Cardiac fibroblast (primary cell): Measurements from ENCODE around the gene CDNF.
"Not testable (repeated sequence)": the region's sequence is repeated elsewhere in the genome, so short reads cannot be mapped to it uniquely, and the experiment has no call there.

Source experiments
- DNase-seq, 2 donors: peaks; one replicate each; pipeline versions ENCODE4 v3.0.0 to v3.0.0-alpha.2; 2010; ENCODE audit warnings: low read depth in 2 of 2
- H3K4me3 ChIP-seq, 2 donors: replicated peaks in 1 of 2; 1 replicate in 1 of 2; 2 replicates in 1 of 2; pipeline ENCODE4 v1.5.1; 2011; ENCODE audit warnings: low read depth in 2 of 2, low read length in 2 of 2, mild to moderate bottlenecking in 2 of 2, moderate library complexity in 1 of 2
- CTCF ChIP-seq: IDR thresholded peaks from one replicate; pipeline ENCODE4 v1.5.1; 2011; ENCODE audit warnings: low read depth, mild to moderate bottlenecking, low read length, inconsistent platforms

CDNF gene

GRCh38 chr10:14876764-14877163 is 38.9 kb upstream of the CDNF start:
- peak overlapping the region in 1 of 2 donors; percentile 97 for H3K4me3 ChIP-seq
- TF ChIP-seq CTCF: no peak
- peak in 1 of 2 donors; percentile 28 for DNase-seq

- H3K4me3 ChIP-seq: no peak overlapping the region
- DNase-seq: no peak
- TF ChIP-seq CTCF: no peak
Measured at GRCh38 chr10:14875941-14876340, 38.1 kb upstream of the CDNF start.

- TF ChIP-seq CTCF: no peak
- H3K4me3 ChIP-seq: no peak overlapping the region
- DNase-seq: peak; percentile 74 to 75
Measured at GRCh38 chr10:14873090-14873760, 35.4 kb upstream of the CDNF start.

- DNase-seq, H3K4me3 ChIP-seq: not testable (repeated sequence)
Measured at GRCh38 chr10:14864871-14865270, 27.0 kb upstream of the CDNF start.

GRCh38 chr10:14864466-14864865 is 26.6 kb upstream of the CDNF start:
- not testable (repeated sequence) for DNase-seq, H3K4me3 ChIP-seq

- no peak for TF ChIP-seq CTCF
Measured at GRCh38 chr10:14860791-14861190, 23.0 kb upstream of the CDNF start.

GRCh38 chr10:14859775-14860174 is 21.9 kb upstream of the CDNF start:
- DNase-seq: no peak
- no peak overlapping the region for H3K4me3 ChIP-seq
- no peak for TF ChIP-seq CTCF

More at GRCh38 chr10:14860791-14861190, 23.0 kb upstream of the CDNF start:
- no peak for DNase-seq
- H3K4me3 ChIP-seq: no peak overlapping the region

GRCh38 chr10:14859043-14859442 is 21.2 kb upstream of the CDNF start:
- H3K4me3 ChIP-seq: no peak overlapping the region

More at GRCh38 chr10:14859043-14859442, 21.2 kb upstream of the CDNF start:
- no peak for DNase-seq
- no peak for TF ChIP-seq CTCF
